Esophagus squamous epithelium (tissue), 5 donors: ENCODE results near the gene SPSB4. TPM values are rescaled to one million over a fixed set of nuclear protein-coding genes. Genes with fewer than 3 reads are reported as not detected.

Source experiments
- DNase-seq: peaks from one replicate; lab custom pipeline; 2025; lab: John Stamatoyannopoulos, UW
- H3K27ac ChIP-seq, 4 donors: fragments of 200-600 bp; sonication (generic); one replicate each; pipeline ENCODE4 v1.5.1; 2016 to 2019; ENCODE audit warnings: mild to moderate bottlenecking in 1 of 4
- H3K27me3 ChIP-seq, 4 donors: fragments of 200-600 bp; sonication (generic); 1 replicate in 3 of 4; 2 replicates in 1 of 4; pipeline versions ENCODE4 v1.5.1 to v1.6.0; 2017 to 2021; ENCODE audit warnings: antibody characterized with exemption in 1 of 4
- H3K36me3 ChIP-seq, 3 donors: fragments of 200-600 bp; sonication (generic); one replicate each; pipeline ENCODE4 v1.5.1; 2016 to 2019
- H3K4me1 ChIP-seq, 3 donors: fragments of 200-600 bp; sonication (generic); one replicate each; pipeline ENCODE4 v1.5.1; 2017 to 2019
- H3K4me3 ChIP-seq, 4 donors: fragments of 200-600 bp; sonication (generic); 1 replicate in 3 of 4; 2 replicates in 1 of 4; pipeline ENCODE4 v1.5.1; 2016 to 2019; ENCODE audit warnings: mild to moderate bottlenecking in 2 of 4, moderate library complexity in 1 of 4
- H3K9me3 ChIP-seq, 3 donors: fragments of 200-600 bp; sonication (generic); one replicate each; pipeline ENCODE4 v1.5.1; 2016 to 2019
- CTCF ChIP-seq, 6 experiments: fragments of 450-650 bp in 4 of 6; fragments of 200-600 bp in 2 of 6; sonication (generic) in 2 of 6; IDR thresholded peaks; one replicate each; pipeline ENCODE4 v1.5.1; 2016 to 2019; ENCODE audit warnings: antibody characterized with exemption in 6 of 6, mild to moderate bottlenecking in 4 of 6, moderate library complexity in 4 of 6
- POLR2A ChIP-seq, 4 donors: fragments of 450-650 bp; IDR thresholded peaks; one replicate each; pipeline ENCODE4 v1.6.1; 2017; ENCODE audit warnings: antibody characterized with exemption in 4 of 4, mild to moderate bottlenecking in 4 of 4, moderate library complexity in 3 of 4
- WGBS, 2 donors: methylation state at CpG; one replicate each; pipeline ENCODE4 v1.1.5; 2018; 5-methylcytosine and 5-hydroxymethylcytosine counted together
- intact Hi-C: fragments of 100-400 bp; cut with DNase I; formaldehyde crosslinking; loops from one replicate; pipeline ENCODE4 v1.15.0; 2022
- total RNA-seq, 4 donors: library from RNA; depleted of rRNA; stranded (reverse); fragments of >200 nt; gene quantifications; one replicate each; pipeline ENCODE4 v1.1.0, GENCODE V29; 2016
- donor health status: DM: yes; HTN: yes; CAD: no.

Gene SPSB4
- total RNA-seq, 4 donors from 2014 or later = not detected

GRCh38 chr3:141178026-141178425 lies 126.9 kb downstream of the SPSB4 start:
- intact Hi-C loops = loop anchor here (10.0 kb wide), 1 partner anchor 73 kb away; no protein-coding TSS in a partner anchor
- WGBS, 2 donors = 77 to 79% methylated on average over 3 of the region's 3 CpGs
- Histone ChIP-seq H3K4me3 (no peak overlapping the region), H3K4me1 (no peaks in the 10 kb centered on the region), H3K36me3 (no peaks in the 10 kb centered on the region), H3K27ac (no peak overlapping the region), H3K27me3 (peaks cover 0 to 16% (median 0%) of the 10 kb centered on the region in 4 donors), H3K9me3 (peaks cover 0 to 8% (median 0%) of the 10 kb centered on the region in 3 donors)
- TF ChIP-seq POLR2A (IDR thresholded peaks at IDR 0.05) (no peak), CTCF (IDR thresholded peaks at IDR 0.05) (no peak)
- DNase-seq = no peak

GRCh38 chr3:141178551-141178950 lies 127.4 kb downstream of the SPSB4 start:
- no peak for TF ChIP-seq CTCF (IDR thresholded peaks at IDR 0.05)
- TF ChIP-seq POLR2A (IDR thresholded peaks at IDR 0.05) = no peak
- DNase-seq = no peak
- Histone ChIP-seq H3K36me3 (no peaks in the 10 kb centered on the region), H3K4me3 (no peak overlapping the region), H3K27ac (no peak overlapping the region), H3K4me1 (no peaks in the 10 kb centered on the region), H3K27me3 (peaks cover 0 to 16% (median 0%) of the 10 kb centered on the region in 4 donors), H3K9me3 (peaks cover 0 to 8% (median 0%) of the 10 kb centered on the region in 3 donors)
- intact Hi-C loops = loop anchor here (10.0 kb wide), 1 partner anchor 74 kb away; no protein-coding TSS in a partner anchor
- WGBS, 2 donors = 42 to 61% methylated on average over 3 to 4 of the region's 4 CpGs

- Histone ChIP-seq H3K36me3 (no peaks in the 10 kb centered on the region), H3K4me1 (no peaks in the 10 kb centered on the region), H3K4me3 (no peak overlapping the region), H3K27me3 (peaks cover 0 to 7% (median 0%) of the 10 kb centered on the region in 4 donors), H3K9me3 (peaks cover 0 to 8% (median 0%) of the 10 kb centered on the region in 3 donors), H3K27ac (no peak overlapping the region)
- 91 to 100% methylated on average over 1 of the region's 1 CpG for WGBS, 2 donors
- DNase-seq = no peak
- intact Hi-C loops = loop anchor here (10.0 kb wide), 2 partner anchors 75 to 165 kb away; no protein-coding TSS in a partner anchor
- TF ChIP-seq CTCF (IDR thresholded peaks at IDR 0.05) = no peak
- no peak for TF ChIP-seq POLR2A (IDR thresholded peaks at IDR 0.05)
These were observed 128.8 kb downstream of the SPSB4 start for GRCh38 chr3:141179983-141180382.

GRCh38 chr3:141181196-141181595 lies 130.0 kb downstream of the SPSB4 start:
- DNase-seq = no peak
- Histone ChIP-seq H3K27ac (no peak overlapping the region), H3K4me1 (no peaks in the 10 kb centered on the region), H3K4me3 (no peak overlapping the region), H3K27me3 (no peaks in the 10 kb centered on the region), H3K9me3 (peaks cover 0 to 8% (median 0%) of the 10 kb centered on the region in 3 donors), H3K36me3 (no peaks in the 10 kb centered on the region)
- WGBS, 2 donors = 65 to 76% methylated on average over 4 of the region's 4 CpGs
- intact Hi-C loops = loop anchor here (10.0 kb wide), 1 partner anchor 166 kb away; no protein-coding TSS in a partner anchor
- TF ChIP-seq CTCF (IDR thresholded peaks at IDR 0.05) = no peak
- TF ChIP-seq POLR2A (IDR thresholded peaks at IDR 0.05) = no peak

- Histone ChIP-seq H3K4me3 (no peak overlapping the region), H3K27ac (no peak overlapping the region), H3K4me1 (no peaks in the 10 kb centered on the region), H3K9me3 (peaks cover 0 to 8% (median 0%) of the 10 kb centered on the region in 3 donors), H3K36me3 (no peaks in the 10 kb centered on the region), H3K27me3 (peaks cover 0 to 1% (median 0%) of the 10 kb centered on the region in 4 donors)
- TF ChIP-seq CTCF (IDR thresholded peaks at IDR 0.05) (no peak), POLR2A (IDR thresholded peaks at IDR 0.05) (no peak)
- intact Hi-C loops = loop anchor here (10.0 kb wide), 1 partner anchor 167 kb away; no protein-coding TSS in a partner anchor
- no peak for DNase-seq
- WGBS, 2 donors = 53 to 60% methylated on average over 2 to 3 of the region's 3 CpGs
These were observed 130.7 kb downstream of the SPSB4 start for GRCh38 chr3:141181819-141182218.
